ENCODE data around the gene NUDCD2.

The NUDCD2 gene

DNA sequence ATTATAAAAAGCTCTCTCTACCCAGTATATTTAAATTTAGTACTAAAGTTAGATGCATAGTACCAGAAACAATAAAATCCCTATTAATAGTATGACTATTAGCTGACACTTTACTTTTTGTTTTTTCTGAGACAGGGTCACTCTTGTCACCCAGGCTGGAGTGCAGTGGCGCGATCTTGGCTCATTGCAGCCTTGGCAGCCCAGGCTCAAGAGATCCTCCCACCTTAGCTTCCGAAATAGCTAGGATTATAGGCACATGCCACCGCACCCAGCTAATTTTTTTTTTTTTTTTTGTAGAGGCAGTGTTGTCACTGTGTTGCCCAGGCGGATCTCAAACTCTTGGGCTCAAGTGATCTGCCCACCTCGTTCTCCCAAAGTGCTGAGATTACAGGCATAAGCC, 14.6 kb downstream of the NUDCD2 start:
- no peak for TF ChIP-seq POLR2AphosphoS5 (IDR thresholded peaks at IDR 0.05; ENCODE audit: low read depth)
- TF ChIP-seq, protein P1, sequence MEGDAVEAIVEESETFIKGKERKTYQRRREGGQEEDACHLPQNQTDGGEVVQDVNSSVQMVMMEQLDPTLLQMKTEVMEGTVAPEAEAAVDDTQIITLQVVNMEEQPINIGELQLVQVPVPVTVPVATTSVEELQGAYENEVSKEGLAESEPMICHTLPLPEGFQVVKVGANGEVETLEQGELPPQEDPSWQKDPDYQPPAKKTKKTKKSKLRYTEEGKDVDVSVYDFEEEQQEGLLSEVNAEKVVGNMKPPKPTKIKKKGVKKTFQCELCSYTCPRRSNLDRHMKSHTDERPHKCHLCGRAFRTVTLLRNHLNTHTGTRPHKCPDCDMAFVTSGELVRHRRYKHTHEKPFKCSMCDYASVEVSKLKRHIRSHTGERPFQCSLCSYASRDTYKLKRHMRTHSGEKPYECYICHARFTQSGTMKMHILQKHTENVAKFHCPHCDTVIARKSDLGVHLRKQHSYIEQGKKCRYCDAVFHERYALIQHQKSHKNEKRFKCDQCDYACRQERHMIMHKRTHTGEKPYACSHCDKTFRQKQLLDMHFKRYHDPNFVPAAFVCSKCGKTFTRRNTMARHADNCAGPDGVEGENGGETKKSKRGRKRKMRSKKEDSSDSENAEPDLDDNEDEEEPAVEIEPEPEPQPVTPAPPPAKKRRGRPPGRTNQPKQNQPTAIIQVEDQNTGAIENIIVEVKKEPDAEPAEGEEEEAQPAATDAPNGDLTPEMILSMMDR (IDR thresholded peaks at IDR 0.05; ENCODE audit: insufficient read depth, low read length) = no peak
- TF ChIP-seq SPI1 (IDR thresholded peaks at IDR 0.05; ENCODE audit: borderline replicate concordance, low read depth) = no peak
- TF ChIP-seq GABPA (IDR thresholded peaks at IDR 0.05; ENCODE audit: low read depth) = no peak
- TF ChIP-seq, protein P2, sequence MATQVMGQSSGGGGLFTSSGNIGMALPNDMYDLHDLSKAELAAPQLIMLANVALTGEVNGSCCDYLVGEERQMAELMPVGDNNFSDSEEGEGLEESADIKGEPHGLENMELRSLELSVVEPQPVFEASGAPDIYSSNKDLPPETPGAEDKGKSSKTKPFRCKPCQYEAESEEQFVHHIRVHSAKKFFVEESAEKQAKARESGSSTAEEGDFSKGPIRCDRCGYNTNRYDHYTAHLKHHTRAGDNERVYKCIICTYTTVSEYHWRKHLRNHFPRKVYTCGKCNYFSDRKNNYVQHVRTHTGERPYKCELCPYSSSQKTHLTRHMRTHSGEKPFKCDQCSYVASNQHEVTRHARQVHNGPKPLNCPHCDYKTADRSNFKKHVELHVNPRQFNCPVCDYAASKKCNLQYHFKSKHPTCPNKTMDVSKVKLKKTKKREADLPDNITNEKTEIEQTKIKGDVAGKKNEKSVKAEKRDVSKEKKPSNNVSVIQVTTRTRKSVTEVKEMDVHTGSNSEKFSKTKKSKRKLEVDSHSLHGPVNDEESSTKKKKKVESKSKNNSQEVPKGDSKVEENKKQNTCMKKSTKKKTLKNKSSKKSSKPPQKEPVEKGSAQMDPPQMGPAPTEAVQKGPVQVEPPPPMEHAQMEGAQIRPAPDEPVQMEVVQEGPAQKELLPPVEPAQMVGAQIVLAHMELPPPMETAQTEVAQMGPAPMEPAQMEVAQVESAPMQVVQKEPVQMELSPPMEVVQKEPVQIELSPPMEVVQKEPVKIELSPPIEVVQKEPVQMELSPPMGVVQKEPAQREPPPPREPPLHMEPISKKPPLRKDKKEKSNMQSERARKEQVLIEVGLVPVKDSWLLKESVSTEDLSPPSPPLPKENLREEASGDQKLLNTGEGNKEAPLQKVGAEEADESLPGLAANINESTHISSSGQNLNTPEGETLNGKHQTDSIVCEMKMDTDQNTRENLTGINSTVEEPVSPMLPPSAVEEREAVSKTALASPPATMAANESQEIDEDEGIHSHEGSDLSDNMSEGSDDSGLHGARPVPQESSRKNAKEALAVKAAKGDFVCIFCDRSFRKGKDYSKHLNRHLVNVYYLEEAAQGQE (IDR thresholded peaks at IDR 0.05; ENCODE audit: insufficient replicate concordance, low read depth) = no peak
- DNase-seq (ENCODE audit: low read depth in 1 of 2, low spot score in 1 of 2) = no peak

DNA sequence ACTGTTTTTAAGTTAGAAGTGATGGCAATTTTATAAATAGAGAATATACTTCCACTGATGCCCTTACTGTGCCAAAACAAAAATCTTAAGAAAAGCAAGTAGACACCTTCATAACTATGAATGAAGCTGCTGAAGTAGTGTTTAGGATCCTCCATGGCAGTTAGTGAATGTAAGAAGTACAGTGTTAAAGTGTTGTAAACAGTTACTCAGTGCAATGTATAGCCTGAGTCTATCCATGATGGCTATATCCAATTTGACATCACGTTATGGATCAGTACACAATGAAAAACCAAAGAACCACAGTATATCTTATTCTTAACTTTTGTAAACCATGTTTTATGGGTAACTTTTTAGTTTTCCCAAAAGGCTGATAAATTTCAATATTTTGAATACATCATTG, 15.4 kb downstream of the NUDCD2 start:
- TF ChIP-seq GABPA (IDR thresholded peaks at IDR 0.05; ENCODE audit: low read depth) = no peak
- no peak overlapping the region for H3K27ac ChIP-seq (replicated peaks)
- H3K27me3 ChIP-seq (ENCODE audit: insufficient read depth, poor library complexity, severe bottlenecking) = no peaks in the 10 kb centered on the region
- DNase-seq (ENCODE audit: low read depth in 1 of 2, low spot score in 1 of 2) = no peak
- no peak overlapping the region for H3K4me3 ChIP-seq (replicated peaks; ENCODE audit: insufficient read depth, low read length)

More for the DNA sequence above, 14.6 kb downstream of the NUDCD2 start:
- H3K27me3 ChIP-seq (ENCODE audit: insufficient read depth, poor library complexity, severe bottlenecking) = no peaks in the 10 kb centered on the region
- H3K4me3 ChIP-seq (replicated peaks; ENCODE audit: insufficient read depth, low read length) = no peak overlapping the region
- H3K27ac ChIP-seq (replicated peaks) = no peak overlapping the region

DNA sequence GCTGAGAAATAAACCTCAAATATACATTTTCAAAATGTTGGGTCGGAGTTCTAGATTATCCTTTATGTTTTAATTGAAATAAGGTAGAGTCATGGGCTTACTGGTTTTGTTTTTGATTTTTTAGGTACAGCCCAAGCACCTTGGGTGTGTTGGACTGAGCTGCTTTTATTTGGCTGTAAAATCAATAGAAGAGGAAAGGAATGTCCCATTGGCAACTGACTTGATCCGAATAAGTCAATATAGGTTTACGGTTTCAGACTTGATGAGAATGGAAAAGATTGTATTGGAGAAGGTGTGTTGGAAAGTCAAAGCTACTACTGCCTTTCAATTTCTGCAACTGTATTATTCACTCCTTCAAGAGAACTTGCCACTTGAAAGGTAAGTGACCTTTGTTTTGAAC, 18.9 kb downstream of the NUDCD2 start:
- DNase-seq (ENCODE audit: low read depth in 1 of 2, low spot score in 1 of 2) = no peak
- no peak for TF ChIP-seq SPI1 (IDR thresholded peaks at IDR 0.05; ENCODE audit: borderline replicate concordance, low read depth)
- no peak for TF ChIP-seq GABPA (IDR thresholded peaks at IDR 0.05; ENCODE audit: low read depth)
- TF ChIP-seq, protein P2 (IDR thresholded peaks at IDR 0.05; ENCODE audit: insufficient replicate concordance, low read depth) = no peak
- TF ChIP-seq, protein P1 (IDR thresholded peaks at IDR 0.05; ENCODE audit: insufficient read depth, low read length) = no peak
- no peak for TF ChIP-seq POLR2AphosphoS5 (IDR thresholded peaks at IDR 0.05; ENCODE audit: low read depth)
- H3K27ac ChIP-seq (replicated peaks) = no peak overlapping the region
- no peaks in the 10 kb centered on the region for H3K27me3 ChIP-seq (ENCODE audit: insufficient read depth, poor library complexity, severe bottlenecking)
- H3K4me3 ChIP-seq (replicated peaks; ENCODE audit: insufficient read depth, low read length) = no peak overlapping the region

DNA sequence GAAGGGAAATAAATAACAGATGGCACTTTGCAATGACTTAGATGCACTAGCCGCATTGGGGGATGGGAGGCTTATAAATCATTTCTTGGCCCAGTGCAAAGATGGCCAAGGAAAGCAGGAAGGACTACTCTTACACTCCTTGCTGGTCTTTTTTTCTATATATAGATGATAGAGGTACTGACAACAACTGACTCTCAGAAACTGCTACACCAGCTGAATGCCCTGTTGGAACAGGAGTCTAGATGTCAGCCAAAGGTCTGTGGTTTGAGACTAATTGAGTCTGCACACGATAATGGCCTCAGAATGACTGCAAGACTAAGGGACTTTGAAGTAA, 20.8 kb downstream of the NUDCD2 start:
- no peak for TF ChIP-seq GABPA (IDR thresholded peaks at IDR 0.05; ENCODE audit: low read depth)
- no peak for TF ChIP-seq SPI1 (IDR thresholded peaks at IDR 0.05; ENCODE audit: borderline replicate concordance, low read depth)
- TF ChIP-seq, protein P2 (IDR thresholded peaks at IDR 0.05; ENCODE audit: insufficient replicate concordance, low read depth) = no peak
- TF ChIP-seq POLR2AphosphoS5 (IDR thresholded peaks at IDR 0.05; ENCODE audit: low read depth) = no peak
- TF ChIP-seq, protein P1 (IDR thresholded peaks at IDR 0.05; ENCODE audit: insufficient read depth, low read length) = no peak
- H3K27ac ChIP-seq (replicated peaks) = no peak overlapping the region
- DNase-seq (ENCODE audit: low read depth in 1 of 2, low spot score in 1 of 2) = peak in 1 of 2 experiments; percentile 15
- H3K27me3 ChIP-seq (ENCODE audit: insufficient read depth, poor library complexity, severe bottlenecking) = no peaks in the 10 kb centered on the region
- peak overlapping the region; percentile 74 for H3K4me3 ChIP-seq (replicated peaks; ENCODE audit: insufficient read depth, low read length)

Data from HL-60 (cell line).